GM21723 (cell line): ENCODE results near the gene MCF2L.

Experiments
- ATAC-seq: cut with Tn5 transposase; IDR thresholded peaks from one replicate; pipeline ENCODE4 v1.9.1; 2021; ENCODE audit warnings: mild to moderate bottlenecking, moderate library complexity; ENCODE audit not compliant: unreplicated experiment

The MCF2L gene

GRCh38 chr13:113060557-113061270, 91.7 kb downstream of the MCF2L start:
- no peak for ATAC-seq

DNA sequence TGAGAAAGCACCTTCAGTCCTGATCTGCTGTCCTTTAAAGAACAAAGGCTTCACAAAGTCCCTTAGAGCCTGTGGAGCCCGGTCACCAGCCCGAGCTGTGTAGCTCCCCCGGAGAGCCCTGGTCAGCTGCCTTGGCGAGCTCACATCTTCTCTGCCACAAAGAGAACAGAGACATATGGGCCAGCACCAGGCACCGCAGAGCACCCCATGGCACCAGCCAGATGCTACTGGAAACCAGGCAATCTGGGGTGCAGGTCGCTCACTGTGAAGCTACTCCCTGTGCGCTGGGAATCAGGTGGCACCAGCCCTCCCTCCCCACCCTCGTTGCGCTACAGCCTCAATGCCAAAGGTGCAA, 92.2 kb downstream of the MCF2L start:
- no peak for ATAC-seq

DNA sequence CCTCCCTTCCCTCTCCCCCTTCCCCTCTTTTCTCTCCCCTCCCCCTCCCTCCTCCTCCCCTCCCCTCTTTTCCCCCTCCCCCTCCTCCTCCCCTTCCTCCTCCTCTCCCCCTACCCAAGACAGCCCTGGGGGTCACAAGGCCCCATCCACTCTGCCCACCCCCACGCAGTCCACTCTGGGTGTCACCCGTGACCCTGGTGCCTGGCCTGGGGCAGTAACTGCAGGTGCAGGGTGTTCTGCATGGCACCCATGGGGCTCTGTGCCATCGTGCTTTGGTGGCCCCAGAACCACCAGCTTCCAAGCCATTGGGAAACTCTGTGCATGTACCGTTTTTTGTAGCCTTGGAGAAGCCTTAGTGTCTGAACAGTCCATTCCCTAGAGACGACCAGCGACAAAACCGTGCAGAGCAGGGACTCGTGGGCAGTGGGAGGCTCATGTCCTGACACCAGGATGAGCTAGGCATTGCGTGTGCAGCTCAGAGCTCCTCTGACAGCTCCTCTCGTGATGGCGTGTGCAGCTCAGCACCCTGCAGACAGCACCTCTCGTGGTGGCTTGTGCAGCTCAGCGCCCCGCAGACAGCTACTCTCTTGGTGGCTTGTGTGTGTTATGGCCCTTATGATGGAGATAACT, 92.9 kb downstream of the MCF2L start:
- ATAC-seq, result no peak

- ATAC-seq, result no peak
Observed at GRCh38 chr13:113062691-113063090, 93.7 kb downstream of the MCF2L start.

GRCh38 chr13:113063091-113063491, 94.1 kb downstream of the MCF2L start:
- no peak for ATAC-seq

GRCh38 chr13:113064000-113064533, 95.1 kb downstream of the MCF2L start:
- ATAC-seq, result no peak

GRCh38 chr13:113064534-113065405, 95.8 kb downstream of the MCF2L start:
- no peak for ATAC-seq

- ATAC-seq, result no peak
Observed at GRCh38 chr13:113065406-113066141, 96.6 kb downstream of the MCF2L start.

DNA sequence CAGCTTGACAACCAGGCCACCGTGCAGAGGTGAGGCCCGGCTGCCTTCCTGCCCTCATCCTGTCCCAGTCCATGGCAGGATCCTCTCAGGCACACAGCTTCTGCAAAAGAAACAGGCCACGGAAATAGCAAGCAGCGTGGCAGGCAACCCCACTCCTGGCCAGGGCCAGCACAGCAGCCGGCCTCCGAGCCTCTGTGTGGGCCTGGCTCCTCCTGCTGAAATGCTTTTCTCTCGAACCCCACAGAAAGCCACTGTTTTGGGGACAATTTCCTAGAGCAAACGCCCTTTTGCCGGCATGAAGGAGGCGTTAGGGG, 97.1 kb downstream of the MCF2L start:
- no peak for ATAC-seq

GRCh38 chr13:113066746-113067145, 97.7 kb downstream of the MCF2L start:
- no peak for ATAC-seq

- ATAC-seq, result no peak
Observed at GRCh38 chr13:113069861-113070805, 101.1 kb downstream of the MCF2L start.

DNA sequence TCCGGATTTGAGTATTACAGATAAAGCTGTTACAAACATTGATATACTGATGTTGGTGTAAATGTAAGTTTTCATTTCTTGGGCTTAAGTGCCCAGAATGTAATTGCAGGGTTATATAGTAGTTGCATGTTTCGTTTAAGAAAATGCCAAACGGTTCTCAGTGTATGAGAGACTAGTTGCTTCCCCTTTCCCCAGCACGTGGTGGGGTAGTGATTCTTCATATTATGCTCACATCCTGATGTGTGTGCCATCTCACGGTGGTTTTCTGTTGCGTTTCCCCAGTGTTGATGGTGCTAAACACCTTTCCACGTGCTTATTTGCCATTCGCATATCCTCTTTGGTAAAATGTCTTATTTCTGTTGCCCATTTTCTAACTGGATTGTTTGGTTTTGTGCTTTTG, 101.8 kb downstream of the MCF2L start:
- ATAC-seq, result no peak

- no peak for ATAC-seq
Observed at GRCh38 chr13:113072376-113072775, 103.4 kb downstream of the MCF2L start.

- ATAC-seq, result no peak
Observed at GRCh38 chr13:113073942-113074341, 104.9 kb downstream of the MCF2L start.

GRCh38 chr13:113074401-113074800, 105.4 kb downstream of the MCF2L start:
- ATAC-seq, result no peak

GRCh38 chr13:113074876-113075275, 105.9 kb downstream of the MCF2L start:
- no peak for ATAC-seq

- no peak for ATAC-seq
Observed at GRCh38 chr13:113075711-113076110, 106.7 kb downstream of the MCF2L start.

- no peak for ATAC-seq
Observed at GRCh38 chr13:113076681-113077401, 107.8 kb downstream of the MCF2L start.

- ATAC-seq, result no peak
Observed at GRCh38 chr13:113077566-113077952, 108.5 kb downstream of the MCF2L start.
